Measurements from ENCODE around the gene PSME1.
"Not testable (repeated sequence)": the region's sequence is repeated elsewhere in the genome, so short reads cannot be mapped to it uniquely, and the experiment has no call there.

DNA sequence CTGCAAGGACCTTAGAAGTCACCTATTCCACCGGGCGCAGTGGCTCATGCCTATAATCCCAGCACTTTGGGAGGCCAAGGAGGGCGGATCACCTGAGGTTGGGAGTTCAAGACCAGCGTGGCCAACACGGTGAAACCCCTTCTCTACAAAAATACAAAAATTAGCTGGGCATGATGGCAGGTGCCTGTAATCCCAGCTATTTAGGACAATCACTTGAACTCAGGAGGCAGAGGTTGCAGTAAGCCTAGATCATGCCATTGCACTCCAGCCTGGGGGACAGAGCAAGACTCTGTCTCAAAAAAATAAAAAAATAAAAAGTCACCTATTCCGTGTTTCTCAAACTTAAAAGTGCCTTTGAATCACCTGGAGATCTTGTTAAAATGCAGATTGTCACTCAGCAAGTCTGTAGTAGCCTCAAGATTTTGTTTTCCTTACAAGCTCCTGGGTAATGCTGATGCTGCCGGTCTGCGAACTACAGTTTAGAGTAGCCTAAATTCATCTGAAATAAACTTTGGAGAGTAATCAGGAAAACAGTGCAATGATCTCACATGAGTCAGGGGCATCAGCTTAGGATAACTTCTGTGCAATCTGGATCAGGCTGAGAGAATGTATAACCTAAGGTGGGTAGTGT lies 30.3 kb upstream of the PSME1 start:
- TF ChIP-seq, protein P1, sequence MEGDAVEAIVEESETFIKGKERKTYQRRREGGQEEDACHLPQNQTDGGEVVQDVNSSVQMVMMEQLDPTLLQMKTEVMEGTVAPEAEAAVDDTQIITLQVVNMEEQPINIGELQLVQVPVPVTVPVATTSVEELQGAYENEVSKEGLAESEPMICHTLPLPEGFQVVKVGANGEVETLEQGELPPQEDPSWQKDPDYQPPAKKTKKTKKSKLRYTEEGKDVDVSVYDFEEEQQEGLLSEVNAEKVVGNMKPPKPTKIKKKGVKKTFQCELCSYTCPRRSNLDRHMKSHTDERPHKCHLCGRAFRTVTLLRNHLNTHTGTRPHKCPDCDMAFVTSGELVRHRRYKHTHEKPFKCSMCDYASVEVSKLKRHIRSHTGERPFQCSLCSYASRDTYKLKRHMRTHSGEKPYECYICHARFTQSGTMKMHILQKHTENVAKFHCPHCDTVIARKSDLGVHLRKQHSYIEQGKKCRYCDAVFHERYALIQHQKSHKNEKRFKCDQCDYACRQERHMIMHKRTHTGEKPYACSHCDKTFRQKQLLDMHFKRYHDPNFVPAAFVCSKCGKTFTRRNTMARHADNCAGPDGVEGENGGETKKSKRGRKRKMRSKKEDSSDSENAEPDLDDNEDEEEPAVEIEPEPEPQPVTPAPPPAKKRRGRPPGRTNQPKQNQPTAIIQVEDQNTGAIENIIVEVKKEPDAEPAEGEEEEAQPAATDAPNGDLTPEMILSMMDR (IDR thresholded peaks at IDR 0.05): not testable (repeated sequence)
- TF ChIP-seq POLR2A (IDR thresholded peaks at IDR 0.05): not testable (repeated sequence)
